HUES48 (cell line): Measurements from ENCODE around the gene CD200.
"Not testable (repeated sequence)": the region's sequence is repeated elsewhere in the genome, so short reads cannot be mapped to it uniquely, and the experiment has no call there.

Experiments used
- H3K27ac ChIP-seq: one replicate; pipeline ENCODE4 v1.7.0; 2013; ENCODE audit warnings: low read depth, low read length, inconsistent platforms
- H3K27me3 ChIP-seq: 2 replicates; pipeline ENCODE4 v1.6.1; 2013; ENCODE audit warnings: mild to moderate bottlenecking, low read length; ENCODE audit not compliant: control insufficient read depth, insufficient read depth
- H3K36me3 ChIP-seq: 2 replicates; pipeline ENCODE4 v1.6.1; 2013; ENCODE audit warnings: low read length; ENCODE audit not compliant: control insufficient read depth, insufficient read depth
- H3K4me1 ChIP-seq: 2 replicates; pipeline ENCODE4 v1.6.1; 2013; ENCODE audit warnings: mild to moderate bottlenecking, low read length; ENCODE audit not compliant: control insufficient read depth, insufficient read depth
- H3K4me3 ChIP-seq: 2 replicates; pipeline ENCODE4 v1.5.1; 2013; ENCODE audit warnings: mild to moderate bottlenecking, low read depth, low read length
- H3K9ac ChIP-seq: 2 replicates; pipeline ENCODE4 v1.6.1; 2013; ENCODE audit warnings: mild to moderate bottlenecking, low read depth, low read length, moderate library complexity
- H3K9me3 ChIP-seq: 2 replicates; pipeline ENCODE4 v1.6.1; 2013; ENCODE audit warnings: low read length; ENCODE audit not compliant: control insufficient read depth, insufficient read depth

CD200 gene

GRCh38 chr3:112400317-112400716, 67.4 kb downstream of the CD200 start:
- Histone ChIP-seq H3K4me1 (peaks cover 62% of the 10 kb centered on the region), H3K27ac (peak overlapping the region; percentile 91), H3K9ac (peak overlapping the region; percentile 77)
- H3K36me3 ChIP-seq, H3K9me3 ChIP-seq, H3K27me3 ChIP-seq, H3K4me3 ChIP-seq: not testable (repeated sequence)

DNA sequence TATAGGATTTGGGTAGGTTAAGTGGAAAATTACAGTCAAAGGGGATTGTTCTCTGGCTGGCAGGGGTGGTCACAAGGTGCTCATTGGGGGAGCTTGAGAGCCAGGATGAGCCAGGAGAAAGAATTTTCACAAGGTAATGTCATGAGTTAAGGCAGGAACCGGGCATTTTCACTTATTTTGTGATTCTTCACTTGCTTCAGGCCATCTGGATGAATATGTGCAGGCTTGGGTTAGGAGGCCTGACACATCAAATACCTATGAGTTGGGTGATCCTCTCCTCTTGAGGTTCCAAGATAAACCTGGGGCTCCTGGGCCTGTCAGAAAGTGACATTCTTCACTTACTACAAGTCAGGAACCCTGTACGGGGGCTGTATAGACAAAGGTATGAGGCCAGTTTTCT, 68.7 kb downstream of the CD200 start:
- Histone ChIP-seq H3K36me3 (no peaks in the 10 kb centered on the region), H3K4me1 (peaks cover 74% of the 10 kb centered on the region), H3K9me3 (no peaks in the 10 kb centered on the region), H3K27ac (peak overlapping the region; percentile 91), H3K27me3 (no peaks in the 10 kb centered on the region), H3K9ac (no peak overlapping the region), H3K4me3 (no peak overlapping the region)

GRCh38 chr3:112403103-112403502, 70.1 kb downstream of the CD200 start:
- Histone ChIP-seq H3K9ac (no peak overlapping the region), H3K4me1 (peaks cover 76% of the 10 kb centered on the region), H3K9me3 (no peaks in the 10 kb centered on the region), H3K27me3 (no peaks in the 10 kb centered on the region), H3K36me3 (no peaks in the 10 kb centered on the region), H3K4me3 (no peak overlapping the region), H3K27ac (no peak overlapping the region)

GRCh38 chr3:112404924-112405549, 72.1 kb downstream of the CD200 start:
- H3K9me3 ChIP-seq, H3K9ac ChIP-seq, H3K36me3 ChIP-seq, H3K27me3 ChIP-seq, H3K4me3 ChIP-seq, H3K27ac ChIP-seq: not testable (repeated sequence)
- H3K4me1 ChIP-seq: peaks cover 60% of the 10 kb centered on the region

DNA sequence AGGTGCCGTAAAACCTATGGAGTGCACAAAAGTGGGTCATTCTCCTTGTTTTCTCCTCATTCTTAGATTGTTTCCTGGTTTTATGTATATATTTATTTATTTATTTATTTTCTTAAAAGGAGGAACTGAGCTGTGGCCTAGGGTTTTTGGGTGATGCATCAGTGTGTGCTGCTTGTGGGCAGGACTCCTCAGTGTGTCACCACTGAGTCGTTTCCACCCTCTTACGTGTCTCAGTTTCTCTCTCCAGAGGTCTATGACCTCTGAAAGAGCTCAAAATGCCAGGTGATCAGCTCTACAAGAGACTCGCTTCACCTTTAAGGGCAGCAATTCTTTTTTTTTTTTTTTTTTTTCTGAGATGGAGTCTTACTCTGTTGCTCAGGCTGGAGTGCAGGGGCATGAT, 72.9 kb downstream of the CD200 start:
- no peak overlapping the region for H3K27ac ChIP-seq
- H3K9ac ChIP-seq: no peak overlapping the region
- no peak overlapping the region for H3K4me3 ChIP-seq
- peaks cover 54% of the 10 kb centered on the region for H3K4me1 ChIP-seq
- no peaks in the 10 kb centered on the region for H3K36me3 ChIP-seq
- H3K27me3 ChIP-seq: no peaks in the 10 kb centered on the region
- H3K9me3 ChIP-seq: no peaks in the 10 kb centered on the region

DNA sequence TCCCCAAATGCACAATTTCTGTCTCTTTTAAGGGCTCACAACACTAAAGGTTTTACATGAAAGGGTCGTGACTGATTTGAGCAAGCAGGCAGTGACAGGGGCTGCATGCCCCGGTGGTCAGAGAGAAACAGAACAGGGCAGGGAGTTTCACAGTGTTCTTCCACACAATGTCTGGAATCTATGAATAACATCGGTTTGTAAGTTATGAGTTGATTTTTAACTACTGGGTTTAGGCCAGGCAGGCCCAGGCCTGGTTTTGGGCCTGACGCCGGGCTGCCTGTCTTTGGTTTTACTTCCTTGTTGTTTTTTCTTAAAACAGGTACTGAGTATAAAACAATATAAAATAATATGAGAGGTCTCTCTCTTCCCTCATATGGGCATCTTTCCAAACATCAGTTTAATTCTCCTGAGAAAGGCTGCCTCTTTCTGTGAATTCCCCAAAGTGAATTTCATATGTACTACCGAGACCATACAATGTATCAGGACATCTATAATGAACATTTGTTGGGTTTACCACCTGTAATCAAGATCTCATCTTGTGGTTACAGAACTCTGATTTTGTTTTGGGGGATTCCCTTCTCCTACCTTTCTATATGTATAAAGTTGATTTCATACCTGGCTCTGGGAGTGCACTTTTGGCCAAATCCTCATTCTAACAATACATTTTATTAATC, 74.4 kb downstream of the CD200 start:
- Histone ChIP-seq H3K4me1 (peaks cover 41% of the 10 kb centered on the region), H3K36me3 (no peaks in the 10 kb centered on the region), H3K9ac (no peak overlapping the region), H3K27me3 (no peaks in the 10 kb centered on the region), H3K27ac (no peak overlapping the region), H3K9me3 (no peaks in the 10 kb centered on the region), H3K4me3 (no peak overlapping the region)

DNA sequence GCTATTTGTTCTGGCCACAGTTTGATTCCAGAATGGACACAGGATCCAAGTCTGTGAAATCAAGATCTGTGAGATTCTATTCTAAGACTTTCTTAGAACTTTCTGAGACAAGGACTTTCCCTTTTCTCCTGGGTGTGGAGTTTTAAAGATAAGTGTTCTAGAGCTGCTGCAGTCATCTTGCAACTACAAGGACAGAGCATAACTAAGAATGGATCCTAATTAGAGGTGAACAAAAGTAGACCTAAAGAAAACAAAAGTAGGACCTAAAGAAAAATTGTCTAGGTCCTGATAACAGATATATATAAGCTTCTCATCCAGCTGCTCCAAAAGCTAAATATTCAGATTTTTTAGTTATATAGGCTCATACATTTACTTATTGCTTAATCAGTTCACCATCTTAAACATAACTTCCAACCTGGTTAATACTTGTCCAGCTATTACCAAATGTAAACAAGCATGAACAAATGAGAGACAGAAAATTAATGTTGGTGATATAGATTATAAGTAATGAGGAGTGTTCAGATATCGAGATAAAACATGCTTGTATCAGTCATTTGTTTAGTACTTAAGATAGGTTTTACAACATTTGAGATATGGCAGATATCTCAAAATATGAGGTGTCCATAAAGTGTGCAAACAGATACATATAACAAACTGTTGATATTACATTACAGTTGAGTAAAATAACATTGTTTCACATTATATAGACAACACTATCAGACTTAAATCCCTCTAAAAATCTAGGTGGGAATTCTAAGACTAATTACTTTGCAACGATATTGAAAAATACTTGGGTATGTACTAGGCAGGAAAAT, 75.1 kb downstream of the CD200 start:
- no peak overlapping the region for H3K4me3 ChIP-seq

GRCh38 chr3:112409041-112409440, 76.1 kb downstream of the CD200 start:
- Histone ChIP-seq H3K9me3 (no peaks in the 10 kb centered on the region), H3K27me3 (no peaks in the 10 kb centered on the region), H3K4me1 (peaks cover 31% of the 10 kb centered on the region), H3K27ac (no peak overlapping the region), H3K4me3 (no peak overlapping the region), H3K9ac (no peak overlapping the region), H3K36me3 (no peaks in the 10 kb centered on the region)

More for the DNA sequence above, 75.1 kb downstream of the CD200 start:
- H3K9me3 ChIP-seq: no peaks in the 10 kb centered on the region
- peaks cover 39% of the 10 kb centered on the region for H3K4me1 ChIP-seq
- no peaks in the 10 kb centered on the region for H3K27me3 ChIP-seq
- no peak overlapping the region for H3K9ac ChIP-seq
- no peak overlapping the region for H3K27ac ChIP-seq
- H3K36me3 ChIP-seq: no peaks in the 10 kb centered on the region

DNA sequence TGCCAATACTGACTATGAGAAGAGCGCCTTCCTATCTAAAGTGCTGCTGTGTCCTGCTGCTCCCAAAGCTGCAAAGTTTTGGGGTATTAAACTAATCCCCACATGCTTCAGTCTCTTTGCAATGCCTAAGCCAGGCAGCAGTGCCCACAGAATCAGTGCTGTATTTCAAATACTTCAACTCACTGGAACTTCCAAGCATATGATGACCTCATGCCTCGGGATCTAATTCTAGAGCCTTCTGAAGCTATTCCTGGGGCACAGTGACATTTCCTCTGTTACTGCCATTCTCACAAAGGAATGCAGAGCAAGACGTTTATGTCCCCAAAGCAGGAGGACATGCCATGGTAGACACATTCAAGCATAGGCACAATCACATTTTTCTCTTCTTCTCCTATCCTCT, 78.5 kb downstream of the CD200 start:
- H3K27me3 ChIP-seq: no peaks in the 10 kb centered on the region
- H3K4me3 ChIP-seq: no peak overlapping the region
- H3K9me3 ChIP-seq: no peaks in the 10 kb centered on the region
- H3K27ac ChIP-seq: no peak overlapping the region
- H3K4me1 ChIP-seq: peaks cover 10% of the 10 kb centered on the region
- no peaks in the 10 kb centered on the region; the same call in 1 of the 2 replicates for H3K36me3 ChIP-seq
- no peak overlapping the region for H3K9ac ChIP-seq
